Calu3 (cell line): Measurements from ENCODE around the gene ADCY7. TPM values are rescaled to one million over a fixed set of nuclear protein-coding genes. Genes with fewer than 3 reads are reported as not detected.

ENCODE experiments used
- BruUV-seq: library from RNA; stranded (reverse); fragments of 400-500 nt; replicated peaks from 2 replicates; lab custom pipeline; 2021; lab: Mats Ljungman, UMichigan
- CTCF ChIA-PET: fragments of 300-600 bp; sonication (Branson Sonifier 250); formaldehyde crosslinking; loops from one replicate; lab custom pipeline; 2022; ENCODE audit warnings: antibody characterized with exemption; lab: Charles Lee
- DNase-seq: peaks from one replicate; pipeline ENCODE4 v3.0.0; 2022
- H3K27ac Mint-ChIP-seq: one replicate; pipeline ENCODE4 v1.8.0; 2022; ENCODE audit warnings: mixed read lengths; ENCODE audit not compliant: unreplicated experiment
- H3K27me3 Mint-ChIP-seq: one replicate; pipeline ENCODE4 v1.8.0; 2022; ENCODE audit warnings: mixed read lengths; ENCODE audit not compliant: unreplicated experiment
- H3K36me3 Mint-ChIP-seq: one replicate; pipeline ENCODE4 v1.8.0; 2022; ENCODE audit warnings: mild to moderate bottlenecking, moderate library complexity, mixed read lengths; ENCODE audit not compliant: insufficient read depth, unreplicated experiment
- H3K4me1 Mint-ChIP-seq: one replicate; pipeline ENCODE4 v1.8.0; 2022; ENCODE audit warnings: mild to moderate bottlenecking, low read depth, mixed read lengths; ENCODE audit not compliant: unreplicated experiment
- H3K4me3 Mint-ChIP-seq: one replicate; pipeline ENCODE4 v1.8.0; 2022; ENCODE audit warnings: mild to moderate bottlenecking, low read depth, moderate library complexity, mixed read lengths; ENCODE audit not compliant: unreplicated experiment
- H3K9me3 Mint-ChIP-seq: one replicate; pipeline ENCODE4 v1.8.0; 2022; ENCODE audit warnings: low read depth, mixed read lengths; ENCODE audit not compliant: unreplicated experiment
- CTCF ChIP-seq: fragments of 200-600 bp; IDR thresholded peaks from one replicate; pipeline ENCODE4 v1.8.0; 2022; ENCODE audit warnings: antibody characterized with exemption; ENCODE audit not compliant: unreplicated experiment
- intact Hi-C: fragments of 100-400 bp; cut with micrococcal nuclease; formaldehyde crosslinking; loops from one replicate; pipeline ENCODE4 v1.10.0; 2022; ENCODE audit not compliant: unreplicated experiment
- microRNA-seq: library from miRNA; unstranded; fragments of <30 nt; microRNA quantifications from one replicate; pipeline ENCODE4 v1.2.0, GENCODE V29; 2022
- total RNA-seq: library from RNA; stranded (reverse); gene quantifications from 2 replicates; pipeline ENCODE4 v1.2.3, GENCODE V29; 2022

ADCY7 gene
- total RNA-seq, 1 experiment from 2014 or later, result 67.7 TPM

GRCh38 chr16:50360779-50361178 is 94.4 kb downstream of the ADCY7 start:
- peaks cover 12% of the 10 kb centered on the region for H3K36me3 Mint-ChIP-seq

GRCh38 chr16:50363656-50364055 is 97.3 kb downstream of the ADCY7 start:
- CTCF ChIA-PET, result interaction anchor here (0.6 to 0.7 kb wide), 2 partner anchors 103 to 441 kb away, joined by 3 read pairs; no protein-coding TSS in a partner anchor
- TF ChIP-seq CTCF, result no peak
- no peaks in the 10 kb centered on the region for H3K27me3 Mint-ChIP-seq
- no peak overlapping the region for H3K27ac Mint-ChIP-seq
- DNase-seq, result no peak
- no TSS peak for BruUV-seq
- intact Hi-C loops, result no loop called here
- peaks cover 27% of the 10 kb centered on the region for H3K4me1 Mint-ChIP-seq
- H3K4me3 Mint-ChIP-seq, result no peak overlapping the region
- no peaks in the 10 kb centered on the region for H3K9me3 Mint-ChIP-seq
- peaks cover 24% of the 10 kb centered on the region for H3K36me3 Mint-ChIP-seq

More at GRCh38 chr16:50360779-50361178, 94.4 kb downstream of the ADCY7 start:
- H3K27me3 Mint-ChIP-seq, result no peaks in the 10 kb centered on the region
- intact Hi-C loops, result no loop called here
- CTCF ChIA-PET, result interaction anchor here (0.9 kb wide), 1 partner anchor 9 kb away, joined by 4 read pairs; no protein-coding TSS in a partner anchor
- H3K27ac Mint-ChIP-seq, result no peak overlapping the region
- no peak for TF ChIP-seq CTCF
- DNase-seq, result no peak
- H3K9me3 Mint-ChIP-seq, result no peaks in the 10 kb centered on the region
- H3K4me1 Mint-ChIP-seq, result peaks cover 14% of the 10 kb centered on the region
- no TSS peak for BruUV-seq
- no peak overlapping the region for H3K4me3 Mint-ChIP-seq

GRCh38 chr16:50365791-50366575 is 99.6 kb downstream of the ADCY7 start:
- BruUV-seq, result no TSS peak
- DNase-seq, result no peak
- H3K36me3 Mint-ChIP-seq, result peaks cover 30% of the 10 kb centered on the region
- H3K27me3 Mint-ChIP-seq, result no peaks in the 10 kb centered on the region
- intact Hi-C loops, result no loop called here
- H3K4me1 Mint-ChIP-seq, result peaks cover 14% of the 10 kb centered on the region
- TF ChIP-seq CTCF, result no peak
- CTCF ChIA-PET, result no interaction called here
- no peaks in the 10 kb centered on the region for H3K9me3 Mint-ChIP-seq
- H3K4me3 Mint-ChIP-seq, result no peak overlapping the region
- no peak overlapping the region for H3K27ac Mint-ChIP-seq

Small RNA genes lying within 50 kb of the gene (microRNA-seq; reads per million reads assigned to microRNA genes)
- not detected for gene MIR6771

Other genes with a start within 250 kb of the ADCY7 start
- gene CNEP1R1, start 241.3 kb upstream of the ADCY7 start, total RNA-seq, result 21.8 and 23.2 TPM in 2 replicates
- gene HEATR3, start 200.6 kb upstream of the ADCY7 start, total RNA-seq, result 27.3 and 28.3 TPM in 2 replicates
- gene TENT4B, start 113.2 kb upstream of the ADCY7 start, total RNA-seq, result 21.7 and 24.4 TPM in 2 replicates
- 96.0 and 98.7 TPM in 2 replicates for gene BRD7, start 102.4 kb downstream of the ADCY7 start, total RNA-seq